Measurements from ENCODE around the gene SEMA4B. TPM values are rescaled to one million over a fixed set of nuclear protein-coding genes. Genes with fewer than 3 reads are reported as not detected.

The SEMA4B gene
- total RNA-seq, 1 experiment from 2014 or later: 50.2 TPM

- no peak for ATAC-seq
- H3K4me3 Mint-ChIP-seq: no peak overlapping the region
- peaks cover 2% of the 10 kb centered on the region; the same call in 1 of the 2 replicates for H3K36me3 Mint-ChIP-seq
- H3K4me1 Mint-ChIP-seq: peaks cover 18% of the 10 kb centered on the region
- H3K27ac Mint-ChIP-seq: no peak overlapping the region
- DNase-seq (ENCODE audit: low spot score): no peak
- POLR2A ChIA-PET: no interaction called here
- no peaks in the 10 kb centered on the region for H3K9me3 Mint-ChIP-seq
- CTCF ChIA-PET: interaction anchor here (2.1 to 2.4 kb wide), 2 partner anchors 12 to 32 kb away, joined by 4 to 10 read pairs; partner anchors contain the start of gene TTLL13
- no peak for TF ChIP-seq TCF7 (CRISPR knock-in tag; IDR thresholded peaks at IDR 0.05; ENCODE audit: low read depth)
- no peak for TF ChIP-seq ESRRA (CRISPR knock-in tag; IDR thresholded peaks at IDR 0.05; ENCODE audit: borderline replicate concordance)
- TF ChIP-seq ZNF281 (CRISPR knock-in tag; IDR thresholded peaks at IDR 0.05): no peak
- no peak for TF ChIP-seq CREM (CRISPR knock-in tag; IDR thresholded peaks at IDR 0.05)
- no peak for TF ChIP-seq NFE2L1 (CRISPR knock-in tag; IDR thresholded peaks at IDR 0.05)
- no peaks in the 10 kb centered on the region; the same call in 1 of the 2 replicates for H3K27me3 Mint-ChIP-seq (ENCODE audit: low read depth)
Observed at GRCh38 chr15:90261811-90262210, 60.7 kb downstream of the SEMA4B start.

- POLR2A ChIA-PET: no interaction called here
- TF ChIP-seq ZBTB21 (CRISPR knock-in tag; IDR thresholded peaks at IDR 0.05; ENCODE audit: borderline replicate concordance) (no peak), SP1 (CRISPR knock-in tag; conservative IDR thresholded peaks at IDR 0.05) (no peak), ZBTB43 (CRISPR knock-in tag; IDR thresholded peaks at IDR 0.05) (no peak), JUN (CRISPR knock-in tag; IDR thresholded peaks at IDR 0.05) (no peak), SMAD3 (CRISPR knock-in tag; IDR thresholded peaks at IDR 0.05; ENCODE audit: borderline replicate concordance) (no peak), NR1H2 (CRISPR knock-in tag; IDR thresholded peaks at IDR 0.05) (no peak), RORB (CRISPR knock-in tag; IDR thresholded peaks at IDR 0.05) (no peak), GABPB1 (CRISPR knock-in tag; IDR thresholded peaks at IDR 0.05) (no peak), MAX (CRISPR knock-in tag; IDR thresholded peaks at IDR 0.05) (no peak)
Observed at GRCh38 chr15:90262426-90262825, 61.3 kb downstream of the SEMA4B start.

GRCh38 chr15:90264671-90265070 lies 63.5 kb downstream of the SEMA4B start:
- peaks cover 38% of the 10 kb centered on the region for H3K4me1 Mint-ChIP-seq
- POLR2A ChIA-PET: no interaction called here
- CTCF ChIA-PET: no interaction called here
- H3K27ac Mint-ChIP-seq: peak overlapping the region; percentile 67
- H3K4me3 Mint-ChIP-seq: peak overlapping the region; percentile 95
- no peaks in the 10 kb centered on the region for H3K9me3 Mint-ChIP-seq
- DNase-seq (ENCODE audit: low spot score) (no peak), ATAC-seq (no peak)
- peaks cover 15% of the 10 kb centered on the region for H3K36me3 Mint-ChIP-seq
- H3K27me3 Mint-ChIP-seq (ENCODE audit: low read depth): no peaks in the 10 kb centered on the region
- no peak for TF ChIP-seq CREM (CRISPR knock-in tag; IDR thresholded peaks at IDR 0.05)
- TF ChIP-seq CDX4 (CRISPR knock-in tag; IDR thresholded peaks at IDR 0.05; ENCODE audit: borderline replicate concordance): no peak
- no peak for TF ChIP-seq ATF6 (CRISPR knock-in tag; IDR thresholded peaks at IDR 0.05)
- no peak for TF ChIP-seq NR3C1 (CRISPR knock-in tag; conservative IDR thresholded peaks at IDR 0.05; ENCODE audit: low read depth)
- TF ChIP-seq PRDM15 (CRISPR knock-in tag; IDR thresholded peaks at IDR 0.05): no peak
- no peak for TF ChIP-seq ERG (CRISPR knock-in tag; IDR thresholded peaks at IDR 0.05)
- TF ChIP-seq TEAD1 (CRISPR knock-in tag; IDR thresholded peaks at IDR 0.05): no peak

More at GRCh38 chr15:90262426-90262825, 61.3 kb downstream of the SEMA4B start:
- no peak overlapping the region for H3K27ac Mint-ChIP-seq
- H3K9me3 Mint-ChIP-seq: no peaks in the 10 kb centered on the region
- CTCF ChIA-PET: interaction anchor here (2.1 to 2.4 kb wide), 2 partner anchors 13 to 31 kb away, joined by 4 to 10 read pairs; partner anchors contain the start of gene TTLL13
- no peak overlapping the region for H3K4me3 Mint-ChIP-seq
- DNase-seq (ENCODE audit: low spot score) (no peak), ATAC-seq (no peak)
- H3K36me3 Mint-ChIP-seq: peaks cover 3% of the 10 kb centered on the region; the same call in 1 of the 2 replicates
- no peaks in the 10 kb centered on the region for H3K27me3 Mint-ChIP-seq (ENCODE audit: low read depth)
- peaks cover 24% of the 10 kb centered on the region for H3K4me1 Mint-ChIP-seq

Data from WTC11 (cell line).